NCI-H1105 (cell line): Measurements from ENCODE around the gene ASXL1.

Experiments used
- DNase-seq: peaks from one replicate; lab custom pipeline; 2025; lab: John Stamatoyannopoulos, UW

The ASXL1 gene

GRCh38 chr20:32440069-32440757 lies 82.1 kb downstream of the ASXL1 start:
- DNase-seq = no peak

GRCh38 chr20:32440758-32441078 lies 82.6 kb downstream of the ASXL1 start:
- DNase-seq = no peak

GRCh38 chr20:32441638-32442037 lies 83.5 kb downstream of the ASXL1 start:
- DNase-seq = no peak

GRCh38 chr20:32442630-32443373 lies 84.7 kb downstream of the ASXL1 start:
- no peak for DNase-seq

GRCh38 chr20:32443386-32443974 lies 85.3 kb downstream of the ASXL1 start:
- no peak for DNase-seq

GRCh38 chr20:32444474-32445220 lies 86.5 kb downstream of the ASXL1 start:
- DNase-seq = no peak

- no peak for DNase-seq
Measured at GRCh38 chr20:32445539-32446273, 87.6 kb downstream of the ASXL1 start.

GRCh38 chr20:32446301-32447100 lies 88.4 kb downstream of the ASXL1 start:
- DNase-seq = no peak

- no peak for DNase-seq
Measured at GRCh38 chr20:32447136-32448027, 89.3 kb downstream of the ASXL1 start.

GRCh38 chr20:32448306-32449056 lies 90.3 kb downstream of the ASXL1 start:
- no peak for DNase-seq

- DNase-seq = no peak
Measured at GRCh38 chr20:32449057-32449889, 91.1 kb downstream of the ASXL1 start.

GRCh38 chr20:32449890-32450401 lies 91.8 kb downstream of the ASXL1 start:
- no peak for DNase-seq

GRCh38 chr20:32450484-32451061 lies 92.4 kb downstream of the ASXL1 start:
- no peak for DNase-seq

GRCh38 chr20:32451340-32451681 lies 93.2 kb downstream of the ASXL1 start:
- no peak for DNase-seq

- DNase-seq = no peak
Measured at GRCh38 chr20:32451682-32452461, 93.7 kb downstream of the ASXL1 start.

GRCh38 chr20:32452776-32453466 lies 94.8 kb downstream of the ASXL1 start:
- DNase-seq = no peak
